Fibroblast of lung (primary cell): ENCODE results near the gene DLG4.
A peak's percentile ranks its signal among the peaks of the same experiment; 100 is the strongest.

ENCODE experiments used
- EZH2 ChIP-seq: IDR thresholded peaks from 2 replicates; pipeline ENCODE4 v1.5.1; 2012; ENCODE audit warnings: low read length, control low read depth, mild to moderate bottlenecking; ENCODE audit errors: missing control alignments
- TF ChIP-seq, protein P1 (sequence below), 2 donors: IDR thresholded peaks in 1 of 2; conservative IDR thresholded peaks in 1 of 2; 1 replicate in 1 of 2; 2 replicates in 1 of 2; pipeline ENCODE4 v1.5.1; 2011 to 2012; ENCODE audit warnings: low read length in 2 of 2, control low read depth in 1 of 2, inconsistent platforms in 1 of 2, low read depth in 1 of 2, mild to moderate bottlenecking in 1 of 2

- TF ChIP-seq, protein P1, sequence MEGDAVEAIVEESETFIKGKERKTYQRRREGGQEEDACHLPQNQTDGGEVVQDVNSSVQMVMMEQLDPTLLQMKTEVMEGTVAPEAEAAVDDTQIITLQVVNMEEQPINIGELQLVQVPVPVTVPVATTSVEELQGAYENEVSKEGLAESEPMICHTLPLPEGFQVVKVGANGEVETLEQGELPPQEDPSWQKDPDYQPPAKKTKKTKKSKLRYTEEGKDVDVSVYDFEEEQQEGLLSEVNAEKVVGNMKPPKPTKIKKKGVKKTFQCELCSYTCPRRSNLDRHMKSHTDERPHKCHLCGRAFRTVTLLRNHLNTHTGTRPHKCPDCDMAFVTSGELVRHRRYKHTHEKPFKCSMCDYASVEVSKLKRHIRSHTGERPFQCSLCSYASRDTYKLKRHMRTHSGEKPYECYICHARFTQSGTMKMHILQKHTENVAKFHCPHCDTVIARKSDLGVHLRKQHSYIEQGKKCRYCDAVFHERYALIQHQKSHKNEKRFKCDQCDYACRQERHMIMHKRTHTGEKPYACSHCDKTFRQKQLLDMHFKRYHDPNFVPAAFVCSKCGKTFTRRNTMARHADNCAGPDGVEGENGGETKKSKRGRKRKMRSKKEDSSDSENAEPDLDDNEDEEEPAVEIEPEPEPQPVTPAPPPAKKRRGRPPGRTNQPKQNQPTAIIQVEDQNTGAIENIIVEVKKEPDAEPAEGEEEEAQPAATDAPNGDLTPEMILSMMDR (conservative IDR thresholded peaks at IDR 0.05 in 1 of 2, IDR thresholded peaks at IDR 0.05 in 1 of 2; ENCODE audit: low read depth in 1 of 2, low read length in 2 of 2): peak; percentile 26 to 53
- TF ChIP-seq EZH2: no peak
Measured at GRCh38 chr17:7213895-7214299, 5.7 kb downstream of the DLG4 start.
